Mucosa of stomach (tissue), 1 donor: ENCODE data around the gene CCDC60.

Experiments
- H3K27me3 ChIP-seq: one replicate; pipeline ENCODE4 v1.7.0; 2013; ENCODE audit warnings: mild to moderate bottlenecking, low read length; ENCODE audit not compliant: control insufficient read depth, insufficient read depth
- H3K36me3 ChIP-seq: one replicate; pipeline ENCODE4 v1.7.0; 2013; ENCODE audit warnings: low read length; ENCODE audit not compliant: control insufficient read depth, insufficient read depth
- H3K4me1 ChIP-seq: one replicate; pipeline ENCODE4 v1.7.0; 2013; ENCODE audit warnings: mild to moderate bottlenecking, low read length; ENCODE audit not compliant: control insufficient read depth, insufficient read depth
- H3K4me3 ChIP-seq: one replicate; pipeline ENCODE4 v1.7.0; 2013; ENCODE audit warnings: low read length
- H3K9ac ChIP-seq: one replicate; pipeline ENCODE4 v1.7.0; 2013; ENCODE audit warnings: mild to moderate bottlenecking, low read length, moderate library complexity
- H3K9me3 ChIP-seq: one replicate; pipeline ENCODE4 v1.7.0; 2013; ENCODE audit warnings: mild to moderate bottlenecking, low read length, moderate library complexity; ENCODE audit not compliant: control insufficient read depth
- donor health status: Pancreatic carcinoma.

Gene CCDC60

GRCh38 chr12:119311878-119312277, 22.7 kb upstream of the CCDC60 start:
- no peak overlapping the region for H3K9ac ChIP-seq
- no peaks in the 10 kb centered on the region for H3K9me3 ChIP-seq
- H3K4me1 ChIP-seq: no peaks in the 10 kb centered on the region
- no peaks in the 10 kb centered on the region for H3K27me3 ChIP-seq
- H3K36me3 ChIP-seq: no peaks in the 10 kb centered on the region
- H3K4me3 ChIP-seq: no peak overlapping the region

- H3K9ac ChIP-seq: no peak overlapping the region
- H3K4me1 ChIP-seq: no peaks in the 10 kb centered on the region
- no peaks in the 10 kb centered on the region for H3K27me3 ChIP-seq
- H3K4me3 ChIP-seq: no peak overlapping the region
- H3K9me3 ChIP-seq: no peaks in the 10 kb centered on the region
- H3K36me3 ChIP-seq: no peaks in the 10 kb centered on the region
Observed at GRCh38 chr12:119312904-119313303, 21.6 kb upstream of the CCDC60 start.

GRCh38 chr12:119314290-119314689, 20.2 kb upstream of the CCDC60 start:
- no peaks in the 10 kb centered on the region for H3K4me1 ChIP-seq
- no peak overlapping the region for H3K4me3 ChIP-seq
- H3K9me3 ChIP-seq: no peaks in the 10 kb centered on the region
- no peaks in the 10 kb centered on the region for H3K27me3 ChIP-seq
- no peaks in the 10 kb centered on the region for H3K36me3 ChIP-seq
- H3K9ac ChIP-seq: no peak overlapping the region

DNA sequence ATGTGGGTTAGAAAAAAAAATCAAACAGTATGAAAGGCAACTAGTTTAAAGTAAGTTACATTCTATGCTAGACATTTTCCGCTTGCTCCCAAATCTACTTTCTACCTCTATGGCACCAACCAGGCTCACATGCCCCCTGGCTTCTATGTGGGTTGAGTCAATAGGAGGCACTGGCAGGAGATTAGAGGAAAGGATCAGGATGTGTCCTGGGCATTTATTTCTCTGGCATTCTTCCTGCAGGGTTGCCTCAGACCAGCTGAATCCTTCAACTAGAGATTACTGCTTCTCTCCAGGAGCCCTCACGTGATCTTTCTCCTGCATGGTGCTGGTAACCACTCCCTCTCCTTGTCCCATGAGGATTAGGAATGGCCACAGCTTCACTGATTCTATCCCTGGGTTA, 14.9 kb upstream of the CCDC60 start:
- Histone ChIP-seq H3K9ac (no peak overlapping the region), H3K4me1 (no peaks in the 10 kb centered on the region), H3K4me3 (no peak overlapping the region), H3K27me3 (no peaks in the 10 kb centered on the region), H3K9me3 (no peaks in the 10 kb centered on the region), H3K36me3 (no peaks in the 10 kb centered on the region)

DNA sequence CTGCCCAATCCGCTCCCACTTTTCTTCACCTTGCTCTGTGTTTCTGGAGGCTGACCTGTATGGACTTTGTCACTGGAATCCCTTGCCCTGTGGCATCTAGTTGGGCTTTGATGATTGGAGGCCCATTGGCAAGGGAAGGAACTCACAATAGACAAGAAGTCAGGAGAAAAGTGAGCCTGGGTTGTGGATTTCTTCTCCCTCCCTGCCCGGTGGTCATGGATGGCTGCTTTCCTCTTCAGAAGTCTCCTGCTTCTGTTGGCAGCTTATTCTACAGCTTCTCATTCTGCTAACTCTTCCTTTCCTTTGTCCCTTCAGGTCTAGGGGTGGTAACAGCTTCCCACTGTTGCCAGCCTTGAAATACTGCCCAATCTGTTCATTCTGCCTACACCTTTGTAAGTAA, 13.9 kb upstream of the CCDC60 start:
- no peaks in the 10 kb centered on the region for H3K9me3 ChIP-seq
- no peaks in the 10 kb centered on the region for H3K36me3 ChIP-seq
- no peaks in the 10 kb centered on the region for H3K27me3 ChIP-seq
- no peak overlapping the region for H3K9ac ChIP-seq
- no peak overlapping the region for H3K4me3 ChIP-seq
- no peaks in the 10 kb centered on the region for H3K4me1 ChIP-seq

GRCh38 chr12:119322301-119322723, 12.2 kb upstream of the CCDC60 start:
- H3K4me3 ChIP-seq: no peak overlapping the region
- no peaks in the 10 kb centered on the region for H3K36me3 ChIP-seq
- H3K4me1 ChIP-seq: no peaks in the 10 kb centered on the region
- H3K9ac ChIP-seq: no peak overlapping the region
- H3K27me3 ChIP-seq: no peaks in the 10 kb centered on the region
- H3K9me3 ChIP-seq: no peaks in the 10 kb centered on the region

GRCh38 chr12:119325813-119326212, 8.7 kb upstream of the CCDC60 start:
- no peaks in the 10 kb centered on the region for H3K9me3 ChIP-seq
- H3K4me3 ChIP-seq: no peak overlapping the region
- no peaks in the 10 kb centered on the region for H3K36me3 ChIP-seq
- no peaks in the 10 kb centered on the region for H3K27me3 ChIP-seq
- H3K4me1 ChIP-seq: no peaks in the 10 kb centered on the region
- H3K9ac ChIP-seq: no peak overlapping the region

- Histone ChIP-seq H3K4me3 (no peak overlapping the region), H3K9me3 (no peaks in the 10 kb centered on the region), H3K4me1 (no peaks in the 10 kb centered on the region), H3K27me3 (no peaks in the 10 kb centered on the region), H3K9ac (no peak overlapping the region), H3K36me3 (no peaks in the 10 kb centered on the region)
Observed at GRCh38 chr12:119326341-119326740, 8.2 kb upstream of the CCDC60 start.

GRCh38 chr12:119327471-119327870, 7.1 kb upstream of the CCDC60 start:
- H3K4me1 ChIP-seq: no peaks in the 10 kb centered on the region
- no peak overlapping the region for H3K9ac ChIP-seq
- H3K36me3 ChIP-seq: no peaks in the 10 kb centered on the region
- H3K4me3 ChIP-seq: no peak overlapping the region
- H3K9me3 ChIP-seq: no peaks in the 10 kb centered on the region
- H3K27me3 ChIP-seq: no peaks in the 10 kb centered on the region

DNA sequence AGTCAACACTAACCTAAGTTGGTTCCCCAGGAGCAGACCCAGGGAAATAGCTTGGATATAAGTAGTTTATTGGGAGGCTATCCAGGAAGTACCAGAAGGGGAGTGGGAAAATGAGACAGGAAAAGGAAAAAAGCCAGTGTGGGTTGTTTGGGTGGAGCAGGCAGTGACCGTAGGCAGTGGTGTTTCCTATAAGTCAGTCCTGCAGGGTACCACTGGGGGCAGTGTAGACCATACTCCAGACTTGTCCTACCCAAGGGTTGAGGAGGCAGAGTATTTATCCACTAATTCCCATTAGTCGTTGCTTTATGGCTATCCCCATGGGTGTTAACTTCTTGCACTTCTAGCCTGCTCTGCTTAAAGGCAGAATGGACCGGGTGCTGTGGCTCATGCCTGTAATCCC, 6.4 kb upstream of the CCDC60 start:
- H3K27me3 ChIP-seq: no peaks in the 10 kb centered on the region
- H3K4me1 ChIP-seq: no peaks in the 10 kb centered on the region
- H3K36me3 ChIP-seq: no peaks in the 10 kb centered on the region
- no peak overlapping the region for H3K9ac ChIP-seq
- no peaks in the 10 kb centered on the region for H3K9me3 ChIP-seq
- H3K4me3 ChIP-seq: no peak overlapping the region

DNA sequence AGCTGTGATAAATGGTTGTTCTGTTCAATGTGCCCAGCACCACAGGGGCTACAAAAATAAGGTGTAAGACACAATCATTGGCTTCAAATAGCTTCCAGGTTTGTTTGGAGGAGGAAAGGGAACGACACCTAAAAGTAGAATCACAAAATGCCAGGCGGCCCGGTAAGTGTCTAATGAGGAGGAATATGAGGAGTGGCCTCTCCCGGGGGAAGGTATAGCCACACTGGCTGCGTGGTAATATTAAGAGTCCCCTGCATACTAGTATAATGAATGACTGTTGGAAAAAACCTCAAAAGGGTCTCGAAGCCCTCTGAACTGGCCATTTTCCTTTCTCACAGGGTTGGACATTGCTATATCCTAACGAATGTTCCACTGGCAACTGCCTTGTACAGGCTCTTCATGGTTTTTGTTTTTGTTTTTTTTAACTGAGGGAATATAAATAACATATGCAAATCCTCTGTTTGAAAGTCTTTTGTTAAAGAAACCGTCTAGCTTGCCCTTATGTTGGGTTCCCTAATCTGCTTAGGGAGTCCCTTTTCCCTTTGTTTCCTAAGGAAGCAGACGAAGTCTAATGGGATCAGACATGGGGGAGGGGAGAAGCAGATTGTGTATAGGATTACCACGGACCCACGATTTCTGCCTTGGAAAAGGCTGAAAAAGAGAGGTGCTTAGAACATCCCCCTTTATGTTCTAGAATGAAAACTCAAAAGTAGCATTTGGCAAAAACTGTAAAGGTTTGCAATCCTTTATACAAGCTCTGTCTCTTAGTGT, 4.2 kb downstream of the CCDC60 start:
- Histone ChIP-seq H3K4me3 (no peak overlapping the region), H3K9me3 (no peaks in the 10 kb centered on the region), H3K9ac (no peak overlapping the region), H3K27me3 (peaks cover 4% of the 10 kb centered on the region), H3K4me1 (no peaks in the 10 kb centered on the region), H3K36me3 (no peaks in the 10 kb centered on the region)

- H3K36me3 ChIP-seq: no peaks in the 10 kb centered on the region
- no peaks in the 10 kb centered on the region for H3K4me1 ChIP-seq
- no peaks in the 10 kb centered on the region for H3K9me3 ChIP-seq
- H3K4me3 ChIP-seq: no peak overlapping the region
- no peaks in the 10 kb centered on the region for H3K27me3 ChIP-seq
- no peak overlapping the region for H3K9ac ChIP-seq
Observed at GRCh38 chr12:119340578-119340977, 6.0 kb downstream of the CCDC60 start.

- Histone ChIP-seq H3K4me3 (no peak overlapping the region), H3K27me3 (no peaks in the 10 kb centered on the region), H3K9me3 (no peaks in the 10 kb centered on the region), H3K9ac (no peak overlapping the region), H3K36me3 (no peaks in the 10 kb centered on the region), H3K4me1 (no peaks in the 10 kb centered on the region)
Observed at GRCh38 chr12:119341020-119341419, 6.5 kb downstream of the CCDC60 start.
